Ascending aorta (tissue), 2 donors: ENCODE data around the gene ZNF550. TPM values are rescaled to one million over a fixed set of nuclear protein-coding genes. Genes with fewer than 3 reads are reported as not detected.

Experiments used
- DNase-seq, 2 donors: peaks; one replicate each; pipeline ENCODE4 v3.0.0-alpha.2; 2019; ENCODE audit warnings: low spot score in 2 of 2
- H3K27ac ChIP-seq, 2 donors: fragments of 200-600 bp; sonication (generic); one replicate each; pipeline ENCODE4 v1.5.1; 2016 to 2017; ENCODE audit warnings: mild to moderate bottlenecking in 1 of 2
- H3K27me3 ChIP-seq: fragments of 200-600 bp; sonication (generic); one replicate; pipeline ENCODE4 v1.5.1; 2017
- H3K36me3 ChIP-seq, 2 donors: fragments of 200-600 bp; sonication (generic); one replicate each; pipeline ENCODE4 v1.5.1; 2016
- H3K4me1 ChIP-seq, 2 donors: fragments of 200-600 bp; sonication (generic); one replicate each; pipeline ENCODE4 v1.5.1; 2016 to 2017; ENCODE audit warnings: mild to moderate bottlenecking in 1 of 2
- H3K4me3 ChIP-seq, 2 donors: fragments of 200-600 bp; sonication (generic); one replicate each; pipeline ENCODE4 v1.5.1; 2016 to 2017; ENCODE audit warnings: mild to moderate bottlenecking in 1 of 2
- H3K9me3 ChIP-seq, 2 donors: fragments of 200-600 bp; sonication (generic); one replicate each; pipeline ENCODE4 v1.5.1; 2016
- intact Hi-C: fragments of 100-400 bp; cut with DNase I; formaldehyde crosslinking; loops from one replicate; pipeline ENCODE4 v1.15.1; 2023
- total RNA-seq: library from RNA; depleted of rRNA; stranded (reverse); fragments of >200 nt; gene quantifications from one replicate; pipeline ENCODE4 v1.1.0, GENCODE V29; 2016
- TF ChIP-seq, protein P1 (sequence below), 3 experiments: fragments of 200-600 bp in 2 of 3; fragments of 450-650 bp in 1 of 3; sonication (generic) in 2 of 3; IDR thresholded peaks; one replicate each; pipeline ENCODE4 v1.5.1; 2016 to 2019; ENCODE audit warnings: antibody characterized with exemption in 3 of 3, mild to moderate bottlenecking in 1 of 3, moderate library complexity in 1 of 3

The ZNF550 gene
- 22.7 TPM for total RNA-seq

DNA sequence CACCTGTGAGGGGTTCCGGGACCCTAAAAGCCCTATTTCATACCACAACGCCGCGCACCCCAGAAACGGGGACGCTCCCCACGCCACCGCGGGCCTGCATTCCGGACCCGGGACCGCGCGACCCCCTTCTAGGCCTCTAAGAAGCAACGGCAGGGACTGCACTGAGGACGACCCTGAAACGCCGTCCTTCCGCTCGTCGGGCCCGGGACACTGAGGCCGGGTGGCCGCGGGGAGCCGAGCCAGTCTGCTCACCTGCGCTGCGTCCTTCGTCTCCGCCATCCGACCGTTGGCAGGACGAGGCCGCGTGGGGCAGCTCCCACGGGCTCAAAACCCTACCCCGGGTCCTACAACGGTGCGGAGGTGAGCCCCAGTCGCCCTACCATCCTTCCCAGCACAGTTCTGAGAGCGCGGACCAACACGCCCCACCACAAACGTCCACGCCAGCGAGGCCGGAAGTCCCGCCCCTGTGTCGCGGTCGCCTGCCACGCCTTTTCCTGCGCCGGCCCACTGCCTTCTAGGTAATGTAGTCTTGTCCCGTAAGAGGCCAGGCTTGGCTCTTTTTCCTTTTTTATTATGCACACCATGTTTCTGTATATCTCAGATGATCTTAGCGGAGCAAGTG lies at the start of gene ZNF550:
TSS of gene ZNF550 (minus strand) at position 460 of the 622 bp plus-strand sequence. CDS start at position 279, 181 bp downstream.
- TF ChIP-seq, protein P1, sequence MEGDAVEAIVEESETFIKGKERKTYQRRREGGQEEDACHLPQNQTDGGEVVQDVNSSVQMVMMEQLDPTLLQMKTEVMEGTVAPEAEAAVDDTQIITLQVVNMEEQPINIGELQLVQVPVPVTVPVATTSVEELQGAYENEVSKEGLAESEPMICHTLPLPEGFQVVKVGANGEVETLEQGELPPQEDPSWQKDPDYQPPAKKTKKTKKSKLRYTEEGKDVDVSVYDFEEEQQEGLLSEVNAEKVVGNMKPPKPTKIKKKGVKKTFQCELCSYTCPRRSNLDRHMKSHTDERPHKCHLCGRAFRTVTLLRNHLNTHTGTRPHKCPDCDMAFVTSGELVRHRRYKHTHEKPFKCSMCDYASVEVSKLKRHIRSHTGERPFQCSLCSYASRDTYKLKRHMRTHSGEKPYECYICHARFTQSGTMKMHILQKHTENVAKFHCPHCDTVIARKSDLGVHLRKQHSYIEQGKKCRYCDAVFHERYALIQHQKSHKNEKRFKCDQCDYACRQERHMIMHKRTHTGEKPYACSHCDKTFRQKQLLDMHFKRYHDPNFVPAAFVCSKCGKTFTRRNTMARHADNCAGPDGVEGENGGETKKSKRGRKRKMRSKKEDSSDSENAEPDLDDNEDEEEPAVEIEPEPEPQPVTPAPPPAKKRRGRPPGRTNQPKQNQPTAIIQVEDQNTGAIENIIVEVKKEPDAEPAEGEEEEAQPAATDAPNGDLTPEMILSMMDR (IDR thresholded peaks at IDR 0.05), result no peak
- Histone ChIP-seq H3K9me3 (peaks cover 22 to 59% of the 10 kb centered on the region in 2 donors), H3K4me3 (peak within 1 kb of the TSS; percentile 84 to 99), H3K4me1 (peaks cover 0 to 8% of the 10 kb centered on the region in 2 donors), H3K27me3 (no peaks in the 10 kb centered on the region), H3K27ac (peak within 1 kb of the TSS; percentile 2 to 44), H3K36me3 (peaks cover 18 to 25% of the 10 kb centered on the region in 2 donors)
- peak; percentile 56 to 94 for DNase-seq
- intact Hi-C loops, result loop anchor here (1.0 kb wide), 4 partner anchors 19 to 72 kb away; partner anchors contain the start of genes ZNF416, ZNF419 and ZNF549

DNA sequence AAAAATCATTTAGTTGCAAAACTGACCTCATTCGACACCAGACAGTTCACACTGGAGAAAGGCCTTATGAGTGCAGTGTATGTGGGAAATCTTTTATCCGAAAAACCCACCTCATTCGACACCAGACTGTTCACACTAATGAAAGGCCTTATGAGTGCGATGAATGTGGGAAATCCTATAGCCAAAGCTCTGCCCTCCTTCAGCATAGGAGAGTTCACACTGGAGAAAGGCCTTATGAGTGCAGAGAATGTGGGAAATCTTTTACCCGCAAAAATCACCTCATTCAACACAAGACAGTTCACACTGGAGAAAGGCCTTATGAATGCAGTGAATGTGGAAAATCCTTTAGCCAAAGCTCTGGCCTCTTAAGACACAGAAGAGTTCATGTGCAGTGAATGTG lies 47.3 kb upstream of the ZNF550 start:
- TF ChIP-seq, protein P1 (IDR thresholded peaks at IDR 0.05), result no peak
- Histone ChIP-seq H3K9me3 (peaks cover 43 to 85% of the 10 kb centered on the region in 2 donors), H3K4me3 (no peak overlapping the region), H3K27me3 (no peaks in the 10 kb centered on the region), H3K36me3 (peaks cover 26 to 53% of the 10 kb centered on the region in 2 donors), H3K4me1 (no peaks in the 10 kb centered on the region), H3K27ac (no peak overlapping the region)
- intact Hi-C loops, result no loop called here
- no peak for DNase-seq

DNA sequence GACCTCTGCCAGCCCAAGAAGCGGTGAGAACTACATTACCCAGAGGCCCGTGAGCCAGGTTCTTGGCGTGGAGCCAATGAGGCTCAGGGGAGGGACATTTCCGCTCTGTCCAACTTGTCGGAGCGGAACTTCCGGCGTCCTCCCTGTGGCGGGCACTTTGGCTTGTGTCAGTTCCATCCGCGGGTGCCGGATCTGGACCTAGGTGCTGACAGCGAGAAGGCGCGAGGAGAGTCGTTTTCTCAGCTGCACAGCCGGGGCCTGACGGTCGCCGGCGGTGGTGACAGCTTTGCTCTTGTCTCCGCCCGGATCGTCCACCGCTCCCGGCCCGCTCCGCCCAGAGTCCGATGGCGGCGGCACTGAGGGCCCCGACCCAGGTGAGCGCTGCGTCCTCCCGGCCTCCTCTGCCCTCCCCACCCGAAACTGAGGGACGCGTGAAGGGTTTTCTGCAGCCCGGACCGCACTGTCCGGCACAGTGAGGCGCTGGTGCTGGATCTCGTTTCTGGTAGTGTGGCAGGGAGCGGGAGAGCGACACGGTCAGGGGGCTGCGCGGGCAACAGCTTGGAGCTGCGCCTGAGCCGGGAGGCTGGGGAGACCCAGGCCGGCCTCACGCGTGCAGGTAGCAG lies 40.2 kb upstream of the ZNF550 start, which contains the start of gene ZNF530:
TSS of gene ZNF530 (plus strand) at position 125 of the 623 bp plus-strand sequence. CDS start 4,461 bp downstream, outside the sequence.
- Histone ChIP-seq H3K4me3 (peak within 1 kb of the TSS; percentile 56 to 70), H3K4me1 (peaks cover 0 to 4% of the 10 kb centered on the region in 2 donors), H3K27ac (no peak within 1 kb of the TSS), H3K9me3 (peaks cover 4 to 40% of the 10 kb centered on the region in 2 donors), H3K36me3 (peaks cover 6 to 20% of the 10 kb centered on the region in 2 donors), H3K27me3 (no peaks in the 10 kb centered on the region)
- TF ChIP-seq, protein P1 (IDR thresholded peaks at IDR 0.05), result no peak
- DNase-seq, result peak; percentile 64 to 97
- intact Hi-C loops, result loop anchor here (1.0 kb wide), 2 partner anchors 21 to 40 kb away; no protein-coding TSS in a partner anchor

DNA sequence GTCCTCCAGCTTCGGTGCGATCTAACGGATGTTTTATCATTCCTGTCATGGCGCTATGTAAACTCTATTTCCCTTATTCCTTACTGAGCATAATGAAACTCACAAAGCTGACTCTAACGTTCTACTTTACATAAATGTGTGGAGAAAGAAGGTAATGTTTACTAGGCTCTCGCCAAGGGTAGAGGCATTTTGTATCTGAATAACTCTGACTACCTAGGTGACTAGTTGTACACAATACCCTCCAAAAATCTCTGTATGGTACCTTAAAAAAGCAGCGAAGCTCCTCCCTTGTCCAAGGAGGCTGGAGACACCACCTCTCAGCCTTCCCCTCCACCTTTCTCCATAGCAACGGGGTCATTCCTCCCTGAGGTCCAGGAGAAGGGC lies 39.7 kb upstream of the ZNF550 start:
- H3K27me3 ChIP-seq, result no peaks in the 10 kb centered on the region
- H3K9me3 ChIP-seq, result peaks cover 1 to 39% of the 10 kb centered on the region in 2 donors
- H3K27ac ChIP-seq, result no peak overlapping the region
- peaks cover 0 to 4% of the 10 kb centered on the region in 2 donors for H3K4me1 ChIP-seq
- peak overlapping the region; percentile 56 to 70 for H3K4me3 ChIP-seq
- intact Hi-C loops, result loop anchor here (1.0 kb wide), 1 partner anchor 20 kb away; no protein-coding TSS in a partner anchor
- peaks cover 3 to 15% of the 10 kb centered on the region in 2 donors for H3K36me3 ChIP-seq
- no peak for DNase-seq
- TF ChIP-seq, protein P1 (IDR thresholded peaks at IDR 0.05), result no peak

DNA sequence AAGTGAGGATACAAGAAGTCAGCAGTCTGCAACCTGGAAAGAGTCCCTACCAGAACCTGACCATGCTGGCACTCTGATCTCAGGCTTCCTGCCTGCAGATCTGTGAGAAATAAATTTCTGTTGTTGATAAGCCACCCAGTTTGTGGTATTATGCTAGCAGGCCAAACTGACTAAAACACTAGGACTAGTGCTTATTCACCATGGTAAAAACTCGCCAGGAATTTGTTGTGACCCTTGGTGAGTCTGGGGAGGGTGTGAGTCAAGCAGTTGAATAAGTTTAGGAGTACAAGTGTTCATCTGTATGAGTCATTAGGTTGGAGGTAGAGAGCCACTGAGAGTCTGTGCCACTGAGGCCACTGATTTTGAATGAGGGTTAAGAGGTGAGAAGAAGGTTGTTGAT lies 27.9 kb upstream of the ZNF550 start:
- no peak for DNase-seq
- Histone ChIP-seq H3K27me3 (no peaks in the 10 kb centered on the region), H3K27ac (no peak overlapping the region), H3K36me3 (peaks cover 39 to 46% of the 10 kb centered on the region in 2 donors), H3K4me3 (no peak overlapping the region), H3K9me3 (peaks cover 51 to 79% of the 10 kb centered on the region in 2 donors), H3K4me1 (peaks cover 0 to 5% of the 10 kb centered on the region in 2 donors)
- TF ChIP-seq, protein P1 (IDR thresholded peaks at IDR 0.05), result no peak
- intact Hi-C loops, result loop anchor here (10.0 kb wide), 2 partner anchors 567 to 1273 kb away; partner anchors contain the start of genes ZNF329 and ZSCAN5A
